Neural progenitor cell (in vitro differentiated cells): ENCODE data around the gene C21orf58.

Experiments
- CTCF ChIP-seq: fragments of 200-600 bp; sonication (generic); IDR thresholded peaks from 2 replicates; pipeline ENCODE4 v1.5.1; 2017; ENCODE audit warnings: antibody characterized with exemption, mild to moderate bottlenecking
- EZH2 ChIP-seq: fragments of 200-600 bp; sonication (generic); IDR thresholded peaks from 2 replicates; pipeline ENCODE4 v1.6.1; 2017; ENCODE audit warnings: antibody characterized with exemption, mild to moderate bottlenecking, moderate library complexity
- EZH2phosphoT487 ChIP-seq: fragments of 200-600 bp; sonication (generic); IDR thresholded peaks from 2 replicates; pipeline ENCODE4 v1.6.1; 2017; ENCODE audit warnings: antibody characterized with exemption

GRCh38 chr21:46351476-46352163 is 27.9 kb upstream of the C21orf58 start:
- TF ChIP-seq CTCF (no peak), EZH2phosphoT487 (no peak), EZH2 (no peak)
